Mucosa of stomach (tissue), 1 donor: ENCODE data around the gene TMEM220.

Experiments used
- H3K27me3 ChIP-seq: one replicate; pipeline ENCODE4 v1.7.0; 2013; ENCODE audit warnings: mild to moderate bottlenecking, low read length; ENCODE audit not compliant: control insufficient read depth, insufficient read depth
- H3K36me3 ChIP-seq: one replicate; pipeline ENCODE4 v1.7.0; 2013; ENCODE audit warnings: low read length; ENCODE audit not compliant: control insufficient read depth, insufficient read depth
- H3K4me1 ChIP-seq: one replicate; pipeline ENCODE4 v1.7.0; 2013; ENCODE audit warnings: mild to moderate bottlenecking, low read length; ENCODE audit not compliant: control insufficient read depth, insufficient read depth
- H3K4me3 ChIP-seq: one replicate; pipeline ENCODE4 v1.7.0; 2013; ENCODE audit warnings: low read length
- H3K9ac ChIP-seq: one replicate; pipeline ENCODE4 v1.7.0; 2013; ENCODE audit warnings: mild to moderate bottlenecking, low read length, moderate library complexity
- H3K9me3 ChIP-seq: one replicate; pipeline ENCODE4 v1.7.0; 2013; ENCODE audit warnings: mild to moderate bottlenecking, low read length, moderate library complexity; ENCODE audit not compliant: control insufficient read depth
- donor health status: Pancreatic carcinoma.

TMEM220 gene

GRCh38 chr17:10729334-10730193 is at the start of gene TMEM220:
TMEM220 (minus strand) TSS chr17:10730023; CDS start chr17:10729851, 172 bp downstream.
- Histone ChIP-seq H3K36me3 (no peaks in the 10 kb centered on the region), H3K4me1 (peaks cover 34% of the 10 kb centered on the region), H3K4me3 (peak within 1 kb of the TSS; percentile 64), H3K9ac (peak within 1 kb of the TSS; percentile 84), H3K9me3 (no peaks in the 10 kb centered on the region), H3K27me3 (no peaks in the 10 kb centered on the region)

DNA sequence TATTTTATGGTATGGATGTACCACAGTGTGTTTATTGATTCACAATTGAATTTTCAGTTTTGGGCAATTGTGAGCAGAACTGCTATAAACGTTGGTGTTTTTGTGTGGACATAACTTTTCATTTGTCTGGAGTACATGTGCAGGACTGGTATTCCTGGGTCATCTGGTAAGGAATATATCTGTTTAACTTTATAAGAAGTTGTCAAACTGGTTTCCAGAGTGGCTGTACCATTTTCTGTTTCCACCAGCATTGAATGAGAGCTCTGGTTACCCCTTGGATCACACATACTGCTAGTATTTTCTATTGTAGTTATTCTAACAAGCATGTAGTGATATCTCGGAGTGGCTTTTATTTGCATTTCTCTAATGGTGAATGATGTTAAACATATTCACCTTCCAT is 49.8 kb upstream of the TMEM220 start:
- no peaks in the 10 kb centered on the region for H3K27me3 ChIP-seq
- H3K36me3 ChIP-seq = no peaks in the 10 kb centered on the region
- no peak overlapping the region for H3K9ac ChIP-seq
- no peaks in the 10 kb centered on the region for H3K9me3 ChIP-seq
- peaks cover 33% of the 10 kb centered on the region for H3K4me1 ChIP-seq
- H3K4me3 ChIP-seq = no peak overlapping the region

DNA sequence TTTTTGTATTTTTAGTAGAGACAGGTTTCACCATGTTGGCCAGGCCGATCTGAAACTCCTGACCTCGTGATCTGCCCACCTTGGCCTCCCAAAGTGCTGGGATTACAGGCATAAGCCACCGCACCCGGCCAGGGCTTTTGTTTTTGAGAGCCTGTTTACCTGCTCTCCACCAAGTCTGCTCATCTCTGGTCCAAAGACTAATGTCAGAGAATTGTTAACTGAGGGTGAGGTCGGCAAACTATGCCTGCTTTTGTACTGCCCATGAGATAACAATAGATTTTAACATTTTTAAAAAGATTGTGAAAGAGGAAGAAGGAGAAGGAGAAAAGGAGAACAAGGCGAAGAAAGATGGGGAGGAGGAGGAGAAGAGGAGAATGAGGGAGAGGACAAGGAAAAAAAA is 48.1 kb upstream of the TMEM220 start:
- peak overlapping the region; percentile 45 for H3K9ac ChIP-seq
- H3K9me3 ChIP-seq = no peaks in the 10 kb centered on the region
- no peaks in the 10 kb centered on the region for H3K36me3 ChIP-seq

DNA sequence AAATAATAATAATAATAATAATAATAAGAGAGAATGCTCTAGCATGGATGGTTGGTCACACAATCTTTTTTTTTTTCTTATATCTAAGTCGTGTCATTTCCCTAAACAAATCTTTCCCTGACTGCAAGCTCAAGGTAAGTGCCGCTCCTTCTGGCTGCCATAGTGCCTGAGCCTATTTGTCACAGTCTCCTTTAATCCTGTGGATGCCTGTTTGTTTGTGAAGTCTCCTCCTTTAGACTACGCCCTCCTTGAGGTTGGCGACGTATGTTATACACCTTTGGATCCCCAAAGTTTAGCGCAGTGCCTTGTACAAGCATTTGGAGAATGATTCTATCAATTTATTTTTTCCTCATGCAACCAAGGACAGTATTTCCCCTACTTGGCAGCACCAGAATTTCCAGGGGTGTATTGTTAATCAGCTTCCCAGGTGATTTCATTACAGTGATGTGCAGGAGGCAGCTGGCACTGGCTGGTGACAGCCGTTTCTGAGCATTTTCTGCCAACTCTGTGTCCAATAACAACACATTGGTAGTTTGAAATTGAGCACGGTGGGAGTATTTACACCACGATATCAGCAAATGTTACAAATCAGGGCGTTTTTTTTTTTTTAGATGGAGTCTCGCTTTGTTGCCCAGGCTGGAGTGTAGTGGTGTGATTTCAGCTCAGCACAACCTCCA is 47.4 kb upstream of the TMEM220 start:
- H3K4me3 ChIP-seq = no peak overlapping the region
- H3K4me1 ChIP-seq = peaks cover 50% of the 10 kb centered on the region
- peak overlapping the region; percentile 45 for H3K9ac ChIP-seq
- no peaks in the 10 kb centered on the region for H3K36me3 ChIP-seq
- no peaks in the 10 kb centered on the region for H3K9me3 ChIP-seq
- no peaks in the 10 kb centered on the region for H3K27me3 ChIP-seq

More for the DNA sequence above, 48.1 kb upstream of the TMEM220 start:
- peaks cover 44% of the 10 kb centered on the region for H3K4me1 ChIP-seq
- no peaks in the 10 kb centered on the region for H3K27me3 ChIP-seq
- H3K4me3 ChIP-seq = no peak overlapping the region

DNA sequence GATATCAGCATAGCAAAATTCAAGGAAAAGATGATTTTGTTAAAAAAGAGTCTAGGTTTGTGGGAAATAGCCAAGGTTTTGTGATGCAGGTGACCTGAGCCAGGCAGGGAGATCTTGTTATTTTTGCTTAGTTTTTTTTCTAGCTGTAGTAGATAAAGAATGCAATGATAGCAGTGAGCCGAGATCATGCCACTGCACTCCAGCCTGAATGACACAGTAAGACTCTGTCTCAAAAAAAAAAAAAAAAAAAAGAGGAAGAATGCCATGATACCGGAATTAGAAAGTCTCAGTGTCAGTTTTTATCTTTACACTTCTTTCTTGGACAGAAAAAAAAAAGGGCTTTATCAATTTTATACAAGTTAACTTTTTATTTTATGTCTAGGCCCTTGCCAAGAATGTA is 46.6 kb upstream of the TMEM220 start:
- Histone ChIP-seq H3K4me3 (no peak overlapping the region), H3K9me3 (no peaks in the 10 kb centered on the region), H3K9ac (no peak overlapping the region), H3K27me3 (no peaks in the 10 kb centered on the region), H3K4me1 (peaks cover 59% of the 10 kb centered on the region), H3K36me3 (no peaks in the 10 kb centered on the region)

- H3K9ac ChIP-seq = no peak overlapping the region
- H3K36me3 ChIP-seq = no peaks in the 10 kb centered on the region
- H3K4me1 ChIP-seq = peaks cover 64% of the 10 kb centered on the region
- no peaks in the 10 kb centered on the region for H3K9me3 ChIP-seq
- H3K4me3 ChIP-seq = no peak overlapping the region
- H3K27me3 ChIP-seq = no peaks in the 10 kb centered on the region
Observed at GRCh38 chr17:10775740-10776356, 46.0 kb upstream of the TMEM220 start.

- Histone ChIP-seq H3K36me3 (no peaks in the 10 kb centered on the region), H3K9me3 (no peaks in the 10 kb centered on the region), H3K9ac (no peak overlapping the region), H3K27me3 (no peaks in the 10 kb centered on the region), H3K4me1 (peaks cover 65% of the 10 kb centered on the region), H3K4me3 (no peak overlapping the region)
Observed at GRCh38 chr17:10775058-10775457, 45.2 kb upstream of the TMEM220 start.

- peaks cover 59% of the 10 kb centered on the region for H3K4me1 ChIP-seq
- H3K9me3 ChIP-seq = no peaks in the 10 kb centered on the region
- H3K9ac ChIP-seq = no peak overlapping the region
- H3K27me3 ChIP-seq = no peaks in the 10 kb centered on the region
- H3K4me3 ChIP-seq = no peak overlapping the region
- peaks cover 4% of the 10 kb centered on the region for H3K36me3 ChIP-seq
Observed at GRCh38 chr17:10773391-10773790, 43.6 kb upstream of the TMEM220 start.

DNA sequence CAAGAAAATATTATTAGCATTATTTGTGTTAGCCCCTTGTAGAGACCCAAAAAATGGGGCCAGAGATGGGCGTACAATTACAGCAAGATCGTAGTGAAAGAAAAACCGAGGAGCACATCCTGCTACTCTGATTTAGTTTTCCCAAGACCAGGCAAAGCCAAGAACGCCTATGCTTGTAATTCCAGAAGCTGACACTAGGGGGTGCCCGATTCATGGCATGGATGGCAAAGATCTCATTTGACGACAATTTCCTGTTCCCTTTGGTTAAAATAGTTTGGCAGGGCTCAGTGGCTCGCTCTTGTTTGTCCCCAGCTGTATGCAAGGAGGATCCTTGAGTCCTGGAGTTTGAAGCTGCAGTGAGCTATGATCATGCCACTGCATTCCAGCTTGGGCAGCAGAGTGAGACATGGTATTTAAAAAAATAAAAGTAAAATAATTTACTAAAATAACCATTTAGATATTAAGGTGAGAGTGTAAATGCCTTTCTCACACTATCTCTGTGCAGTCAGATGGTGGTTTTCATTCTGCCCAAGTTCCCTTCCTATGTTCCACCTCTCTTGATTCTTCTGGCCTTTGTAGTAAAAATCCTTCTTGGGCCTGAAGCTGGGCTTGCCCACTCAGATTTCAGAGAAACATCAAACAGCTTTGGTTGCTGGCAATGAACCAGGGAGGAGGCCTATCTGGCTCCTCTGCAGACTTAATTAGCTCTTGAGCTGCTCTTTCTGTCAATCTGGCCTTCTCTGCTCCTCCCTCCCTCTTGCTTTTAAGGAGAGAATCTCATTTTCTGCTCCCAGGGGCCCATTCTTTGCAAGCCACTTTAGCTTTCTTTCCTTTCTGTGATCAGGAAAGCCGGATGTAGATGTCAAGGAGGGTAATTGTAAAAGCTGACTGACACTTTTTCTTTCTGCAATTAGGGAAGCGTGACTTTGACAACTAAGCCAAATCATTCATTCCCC is 42.9 kb upstream of the TMEM220 start:
- no peak overlapping the region for H3K9ac ChIP-seq
- no peak overlapping the region for H3K4me3 ChIP-seq
- peaks cover 52% of the 10 kb centered on the region for H3K4me1 ChIP-seq
- H3K36me3 ChIP-seq = peaks cover 4% of the 10 kb centered on the region
- no peaks in the 10 kb centered on the region for H3K9me3 ChIP-seq
- H3K27me3 ChIP-seq = no peaks in the 10 kb centered on the region

GRCh38 chr17:10771148-10771547 is 41.3 kb upstream of the TMEM220 start:
- H3K4me3 ChIP-seq = no peak overlapping the region
- peaks cover 47% of the 10 kb centered on the region for H3K4me1 ChIP-seq
- no peak overlapping the region for H3K9ac ChIP-seq
- H3K27me3 ChIP-seq = no peaks in the 10 kb centered on the region
- peaks cover 4% of the 10 kb centered on the region for H3K36me3 ChIP-seq
- H3K9me3 ChIP-seq = no peaks in the 10 kb centered on the region

DNA sequence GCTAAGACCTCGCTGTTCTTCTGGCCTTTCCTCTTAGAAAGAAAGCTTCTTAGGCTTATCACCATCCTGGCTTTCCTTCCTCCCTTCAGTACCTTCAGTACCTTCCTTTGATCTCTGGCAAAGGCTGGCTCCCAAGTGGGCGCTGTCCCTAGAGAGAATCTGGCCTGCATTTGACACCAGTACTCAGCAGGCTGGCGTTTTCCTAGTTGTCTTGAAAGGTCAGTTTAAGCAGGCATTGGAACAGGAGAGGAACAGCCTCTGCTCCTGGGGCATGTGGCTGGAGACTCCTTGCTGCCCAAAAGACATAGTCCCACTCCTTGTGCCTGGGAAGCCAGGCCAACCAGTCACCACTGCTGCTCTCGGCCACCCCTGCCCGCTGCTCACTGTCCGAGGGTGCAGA is 40.0 kb upstream of the TMEM220 start:
- Histone ChIP-seq H3K27me3 (no peaks in the 10 kb centered on the region), H3K9me3 (no peaks in the 10 kb centered on the region), H3K36me3 (peaks cover 4% of the 10 kb centered on the region), H3K4me1 (peaks cover 39% of the 10 kb centered on the region), H3K9ac (no peak overlapping the region), H3K4me3 (no peak overlapping the region)
